K562 (cell line): ENCODE data around the gene WDR83. TPM values are rescaled to one million over a fixed set of nuclear protein-coding genes. Genes with fewer than 3 reads are reported as not detected.

Experiments
- ETV6 ChIP-seq, 3 experiments: fragments of 150-350 bp in 1 of 3; sonication (generic) in 1 of 3; formaldehyde crosslinking in 1 of 3; IDR thresholded peaks; 2 replicates each; pipeline versions ENCODE4 v1.6.1 to v1.8.0; 2014 to 2022; ENCODE audit warnings: borderline replicate concordance in 2 of 3, low read depth in 2 of 3, antibody characterized with exemption in 1 of 3, low read length in 1 of 3, mild to moderate bottlenecking in 1 of 3, missing genetic modification reagents in 1 of 3
- HNRNPUL1 ChIP-seq: fragments of 200-400 bp; formaldehyde crosslinking; IDR thresholded peaks from 2 replicates; pipeline ENCODE4 v1.6.1; 2017; ENCODE audit warnings: low read length
- KDM5B ChIP-seq: fragments of 200-600 bp; sonication (generic); IDR thresholded peaks from 2 replicates; pipeline ENCODE4 v1.6.1; 2012; ENCODE audit warnings: low read depth, mild to moderate bottlenecking, moderate library complexity, low read length, control low read depth, inconsistent platforms; ENCODE audit not compliant: insufficient replicate concordance
- KLF13 ChIP-seq: fragments of 450-650 bp; IDR thresholded peaks from 2 replicates; pipeline ENCODE4 v1.6.1; 2016; ENCODE audit warnings: missing genetic modification characterization, low read depth, mild to moderate bottlenecking, missing compliant biosample characterization, moderate library complexity, borderline replicate concordance
- POLR2B ChIP-seq: fragments of 450-650 bp; IDR thresholded peaks from 2 replicates; pipeline ENCODE4 v1.6.1; 2018; ENCODE audit warnings: low read depth; ENCODE audit not compliant: partially characterized antibody
- SP1 ChIP-seq: sonication (generic); formaldehyde crosslinking; IDR thresholded peaks from 2 replicates; pipeline ENCODE4 v1.8.1; 2022; ENCODE audit warnings: mild to moderate bottlenecking, missing genetic modification reagents
- ZBTB40 ChIP-seq, 2 experiments: fragments of 450-650 bp in 1 of 2; sonication (generic) in 1 of 2; formaldehyde crosslinking in 1 of 2; IDR thresholded peaks; 2 replicates each; pipeline versions ENCODE4 v1.7.1 to v1.9.0; 2016 to 2022; ENCODE audit warnings: inconsistent platforms in 1 of 2, mild to moderate bottlenecking in 1 of 2, missing genetic modification reagents in 1 of 2
- ZNF639 ChIP-seq, 2 experiments: fragments of 200-800 bp in 1 of 2; sonication (Bioruptor generic) in 1 of 2; sonication (generic) in 1 of 2; formaldehyde crosslinking in 1 of 2; IDR thresholded peaks in 1 of 2; conservative IDR thresholded peaks in 1 of 2; 2 replicates each; pipeline versions ENCODE4 v1.5.0 to v1.6.1; 2016 to 2020; ENCODE audit warnings: missing compliant biosample characterization in 1 of 2, missing genetic modification characterization in 1 of 2, missing genetic modification reagents in 1 of 2
- ZNF780A ChIP-seq: fragments of 250-450 bp; sonication (Bioruptor Pico); IDR thresholded peaks from 2 replicates; pipeline ENCODE4 v1.5.0; 2021; ENCODE audit warnings: mild to moderate bottlenecking
- polyA plus RNA-seq, 8 experiments: library from polyadenylated mRNA; depleted of rRNA in 4 of 8; stranded (reverse) in 5 of 8; unstranded in 3 of 8; fragments of >200 nt; fragmentation: Nextera tagmentation in 2 of 8; fragmentation: Illumina TruSeq in 1 of 8; extraction: Ambion mirVana in 2 of 8; extraction: Trizol in 1 of 8; gene quantifications; 2 replicates each; pipeline versions ENCODE4 v1.2.1 to v1.2.3, GENCODE V29; 2011 to 2014; ENCODE audit warnings: inconsistent platforms in 1 of 8, missing spikeins in 1 of 8
- total RNA-seq, 7 experiments: library from RNA; depleted of rRNA in 6 of 7; stranded (reverse); fragments of >200 nt in 6 of 7; fragmentation: Illumina TruSeq in 2 of 7; extraction: Trizol in 2 of 7; gene quantifications; 2 replicates each; pipeline versions ENCODE4 v1.2.1 to v1.2.3, GENCODE V29; 2011 to 2021; ENCODE audit warnings: low replicate concordance in 1 of 7
- TF ChIP-seq, protein P1 (sequence below): fragments of 200-800 bp; sonication (Bioruptor generic); IDR thresholded peaks from 2 replicates; pipeline ENCODE4 v1.6.1; 2017; ENCODE audit warnings: missing genetic modification characterization, missing compliant biosample characterization

WDR83 gene
- total and polyA plus RNA-seq, 9 of the 15 experiments (the other 6 are each of a cell fraction or from before 2014, with no cell fraction given): 0.52 to 21.3 (median 4.2) TPM

GRCh38 chr19:12696366-12697335, 30.0 kb downstream of the WDR83 start, which contains the start of gene FBXW9 (continued):
- TF ChIP-seq, protein P1, sequence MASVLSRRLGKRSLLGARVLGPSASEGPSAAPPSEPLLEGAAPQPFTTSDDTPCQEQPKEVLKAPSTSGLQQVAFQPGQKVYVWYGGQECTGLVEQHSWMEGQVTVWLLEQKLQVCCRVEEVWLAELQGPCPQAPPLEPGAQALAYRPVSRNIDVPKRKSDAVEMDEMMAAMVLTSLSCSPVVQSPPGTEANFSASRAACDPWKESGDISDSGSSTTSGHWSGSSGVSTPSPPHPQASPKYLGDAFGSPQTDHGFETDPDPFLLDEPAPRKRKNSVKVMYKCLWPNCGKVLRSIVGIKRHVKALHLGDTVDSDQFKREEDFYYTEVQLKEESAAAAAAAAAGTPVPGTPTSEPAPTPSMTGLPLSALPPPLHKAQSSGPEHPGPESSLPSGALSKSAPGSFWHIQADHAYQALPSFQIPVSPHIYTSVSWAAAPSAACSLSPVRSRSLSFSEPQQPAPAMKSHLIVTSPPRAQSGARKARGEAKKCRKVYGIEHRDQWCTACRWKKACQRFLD: peak; percentile 60; the same call in 1 of the 2 replicates
- TF ChIP-seq ZNF780A (CRISPR knock-in tag) (0 out of 2 replicates have a peak, but pooled peaks have one; percentile 9), SP1 (CRISPR knock-in tag) (0 out of 2 replicates have a peak, but pooled peaks have one; percentile 53), ZBTB40 (IDR thresholded peaks at IDR 0.05) (peak; percentile 97), ZBTB40 (CRISPR knock-in tag; IDR thresholded peaks at IDR 0.05) (no peak), ZNF639 (CRISPR knock-in tag; conservative IDR thresholded peaks at IDR 0.05 in 1 of 2, IDR thresholded peaks at IDR 0.05 in 1 of 2) (0 out of 4 replicates have a peak, but pooled peaks of 1 of the 2 experiments have one; percentile 41), KLF13 (tag) (0 out of 2 replicates have a peak, but pooled peaks have one; percentile 44), POLR2B (peak; percentile 79), ETV6 (IDR thresholded peaks at IDR 0.05; ENCODE audit: borderline replicate concordance in 1 of 2, low read depth in 2 of 2, low read length in 1 of 2) (no peak), ETV6 (CRISPR knock-in tag; IDR thresholded peaks at IDR 0.05; ENCODE audit: borderline replicate concordance) (no peak), HNRNPUL1 (0 out of 2 replicates have a peak, but pooled peaks have one; percentile 60), KDM5B (peak; percentile 55)
